Motor neuron (in vitro differentiated cells): Measurements from ENCODE around the gene ZNF513. TPM values are rescaled to one million over a fixed set of nuclear protein-coding genes. Genes with fewer than 3 reads are reported as not detected.
A peak's percentile ranks its signal among the peaks of the same experiment; 100 is the strongest.
"Not testable (repeated sequence)": the region's sequence is repeated elsewhere in the genome, so short reads cannot be mapped to it uniquely, and the experiment has no call there.

Experiments
- ATAC-seq, 8 experiments: fragments of 200-7000 bp; cut with Tn5 transposase; replicated peaks in 6 of 8; 2 replicates each; pipeline ENCODE4 v1.8.0; 2021; ENCODE audit warnings: mild to moderate bottlenecking in 8 of 8, moderate library complexity in 8 of 8
- H3K27ac ChIP-seq, 2 donors: fragments of 250-450 bp; sonication (Bioruptor Pico); 2 replicates each; pipeline ENCODE4 v1.9.0; 2021; ENCODE audit warnings: antibody characterized with exemption in 2 of 2, mild to moderate bottlenecking in 2 of 2, moderate library complexity in 1 of 2
- H3K4me1 ChIP-seq, 2 donors: fragments of 250-450 bp; sonication (Bioruptor Pico); replicated peaks in 1 of 2; 2 replicates each; pipeline ENCODE4 v1.6.1; 2021; ENCODE audit warnings: antibody characterized with exemption in 2 of 2, mild to moderate bottlenecking in 2 of 2, moderate library complexity in 1 of 2
- H3K4me3 ChIP-seq, 5 donors: fragments of 250-450 bp; sonication (Bioruptor Pico); 2 replicates each; pipeline ENCODE4 v1.9.0; 2021; ENCODE audit warnings: antibody characterized with exemption in 5 of 5, mild to moderate bottlenecking in 5 of 5, moderate library complexity in 4 of 5
- WGBS, 10 experiments: fragments of 450-650 bp; shearing (Covaris generic); methylation state at CpG; one replicate each; pipeline ENCODE4 v1.0.0; 2022; 5-methylcytosine and 5-hydroxymethylcytosine counted together
- in situ Hi-C, 9 experiments: fragments of 400-800 bp; cut with MboI; loops; one replicate each; pipeline ENCODE4 v1.15.0; 2021; ENCODE audit warnings: low sequenced_read_pairs in 9 of 9, low pct_unique_long_range_greater_than_20kb in 2 of 9; ENCODE audit not compliant: unreplicated experiment in 9 of 9
- total RNA-seq, 8 experiments: library from RNA; unstranded; fragments of 300-600 nt; gene quantifications; 2 replicates each; pipeline versions ENCODE4 v1.2.3 to v1.2.4, GENCODE V29; 2022

ZNF513 gene, protein sequence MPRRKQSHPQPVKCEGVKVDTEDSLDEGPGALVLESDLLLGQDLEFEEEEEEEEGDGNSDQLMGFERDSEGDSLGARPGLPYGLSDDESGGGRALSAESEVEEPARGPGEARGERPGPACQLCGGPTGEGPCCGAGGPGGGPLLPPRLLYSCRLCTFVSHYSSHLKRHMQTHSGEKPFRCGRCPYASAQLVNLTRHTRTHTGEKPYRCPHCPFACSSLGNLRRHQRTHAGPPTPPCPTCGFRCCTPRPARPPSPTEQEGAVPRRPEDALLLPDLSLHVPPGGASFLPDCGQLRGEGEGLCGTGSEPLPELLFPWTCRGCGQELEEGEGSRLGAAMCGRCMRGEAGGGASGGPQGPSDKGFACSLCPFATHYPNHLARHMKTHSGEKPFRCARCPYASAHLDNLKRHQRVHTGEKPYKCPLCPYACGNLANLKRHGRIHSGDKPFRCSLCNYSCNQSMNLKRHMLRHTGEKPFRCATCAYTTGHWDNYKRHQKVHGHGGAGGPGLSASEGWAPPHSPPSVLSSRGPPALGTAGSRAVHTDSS
- total RNA-seq: 10 to 100 TPM; 12.7 to 22.5 (median 18.6) TPM

- Histone ChIP-seq H3K4me3 (peak within 1 kb of the TSS; percentile 57 to 86 (median 65)), H3K4me1 (peaks cover 16 to 20% of the 10 kb centered on the region in 2 donors), H3K27ac (peak within 1 kb of the TSS; percentile 87 to 93)
- in situ Hi-C loops: no loop called here
- 0 to 80% (median 40%) methylated on average over 1 to 13 of the region's 67 CpGs; no CpG with 5 or more reads in 4 of the 10 experiments for WGBS, 10 experiments
- ATAC-seq: peak; percentile 85 to 95 (median 94)
Measured at GRCh38 chr2:27380626-27381545, at the start of gene ZNF513. ZNF513 (minus strand) TSS chr2:27380734; CDS start chr2:27380526, 208 bp downstream.

DNA sequence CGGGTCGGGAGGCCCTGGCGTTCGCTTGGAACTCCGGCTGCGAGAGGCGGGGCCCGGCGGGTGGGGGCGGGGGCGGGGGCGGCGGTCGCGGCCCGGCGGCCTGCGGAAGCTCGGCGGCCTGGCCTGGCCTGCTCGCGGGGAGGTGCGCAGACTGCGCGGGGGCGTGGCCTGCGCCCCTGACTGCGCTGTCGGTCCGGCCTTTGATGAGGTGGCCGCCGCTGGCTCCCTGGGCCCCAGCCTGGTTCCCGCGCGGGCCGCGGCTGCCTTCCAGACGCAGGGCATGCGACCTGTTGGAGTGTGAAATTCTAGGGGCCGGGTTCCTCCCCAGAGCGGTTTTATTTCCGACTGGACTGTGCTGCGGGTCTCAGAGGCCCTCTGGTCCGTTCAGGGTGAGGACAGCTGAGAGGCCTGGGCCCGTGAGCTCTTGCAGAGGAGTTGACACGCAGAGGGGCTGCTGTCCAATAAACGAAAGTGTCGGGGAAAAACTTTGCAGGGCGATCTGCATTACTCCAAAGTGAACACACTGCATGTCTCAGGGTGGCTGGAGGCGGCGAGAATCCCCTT, 48.5 kb upstream of the ZNF513 start:
- 0% methylated on average over 1 to 4 of the region's 51 CpGs; no CpG with 5 or more reads in 4 of the 10 experiments for WGBS, 10 experiments
- in situ Hi-C loops: no loop called here
- peak overlapping the region; percentile 95 to 96 for H3K27ac ChIP-seq
- peaks cover 7 to 18% of the 10 kb centered on the region in 2 donors for H3K4me1 ChIP-seq
- H3K4me3 ChIP-seq: peak overlapping the region; percentile 76 to 89 (median 87)
- ATAC-seq: peak; percentile 65 to 85 (median 79)

GRCh38 chr2:27428213-27428977, 47.9 kb upstream of the ZNF513 start, which contains the start of gene NRBP1:
NRBP1 (plus strand) TSS chr2:27428631; CDS start chr2:27433274, 4,643 bp downstream.
- WGBS, 10 experiments: 0 to 2% (median 0%) methylated on average over 1 to 23 of the region's 75 CpGs; no CpG with 5 or more reads in 1 of the 10 experiments
- ATAC-seq: peak; percentile 80 to 90 (median 88)
- Histone ChIP-seq H3K4me3 (peak within 1 kb of the TSS; percentile 76 to 89 (median 87)), H3K27ac (peak within 1 kb of the TSS; percentile 95 to 96), H3K4me1 (peaks cover 7 to 18% of the 10 kb centered on the region in 2 donors)
- in situ Hi-C loops: no loop called here

DNA sequence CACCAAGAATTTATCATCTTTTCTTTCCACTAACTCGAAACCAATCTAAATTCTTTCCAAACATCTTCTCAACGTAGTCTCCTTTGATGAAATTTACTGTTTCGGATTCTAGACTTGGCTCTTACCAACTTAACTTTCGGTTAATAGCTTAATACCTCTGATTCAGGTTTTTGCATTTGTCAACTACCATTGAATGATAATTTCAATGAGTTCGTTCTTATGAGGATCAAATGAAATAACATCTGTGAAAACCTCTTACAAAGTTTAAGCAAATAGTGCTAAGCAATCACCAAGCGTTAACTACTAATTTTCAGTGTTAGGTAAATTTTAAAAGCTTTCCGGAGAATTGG, 47.3 kb upstream of the ZNF513 start:
- Histone ChIP-seq H3K4me1 (peaks cover 7 to 18% of the 10 kb centered on the region in 2 donors), H3K27ac (peak overlapping the region; percentile 95 to 96), H3K4me3 (peak overlapping the region; percentile 76 to 89 (median 87))
- WGBS, 10 experiments: 0 to 39% (median 23%) methylated on average over 3 to 7 of the region's 7 CpGs; no CpG with 5 or more reads in 1 of the 10 experiments
- in situ Hi-C loops: no loop called here
- ATAC-seq: no peak

- H3K27ac ChIP-seq, H3K4me1 ChIP-seq, ATAC-seq, in situ Hi-C loops, H3K4me3 ChIP-seq: not testable (repeated sequence)
- 80 to 91% (median 85%) methylated on average over 2 to 7 of the region's 10 CpGs; no CpG with 5 or more reads in 3 of the 10 experiments for WGBS, 10 experiments
Measured at GRCh38 chr2:27425039-27425438, 44.5 kb upstream of the ZNF513 start.

GRCh38 chr2:27422958-27423357, 42.4 kb upstream of the ZNF513 start:
- Histone ChIP-seq H3K4me1 (peaks cover 0 to 4% of the 10 kb centered on the region in 2 donors), H3K4me3 (no peak overlapping the region), H3K27ac (no peak overlapping the region)
- WGBS, 10 experiments: 78 to 100% (median 93%) methylated on average over 1 to 3 of the region's 3 CpGs; no CpG with 5 or more reads in 1 of the 10 experiments
- in situ Hi-C loops: no loop called here
- no peak for ATAC-seq

DNA sequence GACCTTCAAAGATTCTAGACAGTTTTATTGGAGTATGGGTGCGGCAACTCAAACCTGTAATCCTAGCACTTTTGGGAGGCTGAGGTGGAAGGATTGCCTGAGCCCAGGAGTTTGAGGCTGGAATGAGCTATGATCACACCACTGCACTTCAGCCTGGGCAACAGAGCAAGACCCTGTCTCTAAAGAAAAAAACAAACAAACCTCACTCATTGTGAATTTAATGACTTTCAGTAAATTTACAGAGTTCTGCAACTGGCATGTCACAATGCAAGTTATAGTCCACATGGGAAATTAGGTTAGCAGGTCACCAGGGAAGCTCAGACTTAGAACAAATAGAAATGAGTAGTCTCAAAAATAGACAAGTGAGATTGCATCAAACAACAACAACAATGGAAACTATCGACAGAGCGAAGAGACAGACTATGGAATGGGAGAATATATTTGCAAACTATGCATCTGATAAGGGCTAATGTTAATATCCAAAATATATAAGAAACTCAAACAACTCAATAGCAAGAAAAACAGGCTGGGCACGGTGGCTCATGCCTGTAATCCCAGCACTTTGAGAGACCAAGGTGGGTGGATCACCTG, 41.2 kb upstream of the ZNF513 start:
- 67 to 100% (median 92%) methylated on average over 1 to 3 of the region's 4 CpGs; no CpG with 5 or more reads in 3 of the 10 experiments for WGBS, 10 experiments

DNA sequence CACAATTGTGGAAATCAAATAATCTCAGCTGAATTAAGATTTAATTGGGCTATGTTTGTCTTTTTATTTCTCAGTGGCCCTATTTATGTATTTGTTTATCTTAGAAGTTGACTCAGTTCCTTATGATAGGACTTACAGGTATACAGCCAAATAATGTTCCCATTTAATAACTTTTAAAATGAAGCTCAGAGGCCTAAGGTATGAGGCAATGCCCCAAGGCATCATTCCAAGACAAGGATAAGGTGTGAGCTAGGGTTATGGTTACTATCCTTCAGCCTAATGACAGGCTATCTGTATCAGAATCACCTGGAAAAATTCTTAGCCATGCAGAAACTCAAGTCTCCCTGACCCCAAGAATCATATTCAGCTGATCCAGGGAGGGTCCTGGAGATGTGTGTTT, 40.5 kb upstream of the ZNF513 start:
- H3K4me1 ChIP-seq: no peaks in the 10 kb centered on the region
- in situ Hi-C loops: no loop called here
- no peak overlapping the region for H3K4me3 ChIP-seq
- H3K27ac ChIP-seq: no peak overlapping the region
- no peak for ATAC-seq

More for the DNA sequence above, 41.2 kb upstream of the ZNF513 start:
- no peaks in the 10 kb centered on the region for H3K4me1 ChIP-seq
- no peak overlapping the region for H3K4me3 ChIP-seq
- H3K27ac ChIP-seq: no peak overlapping the region
- ATAC-seq: no peak
- in situ Hi-C loops: no loop called here

DNA sequence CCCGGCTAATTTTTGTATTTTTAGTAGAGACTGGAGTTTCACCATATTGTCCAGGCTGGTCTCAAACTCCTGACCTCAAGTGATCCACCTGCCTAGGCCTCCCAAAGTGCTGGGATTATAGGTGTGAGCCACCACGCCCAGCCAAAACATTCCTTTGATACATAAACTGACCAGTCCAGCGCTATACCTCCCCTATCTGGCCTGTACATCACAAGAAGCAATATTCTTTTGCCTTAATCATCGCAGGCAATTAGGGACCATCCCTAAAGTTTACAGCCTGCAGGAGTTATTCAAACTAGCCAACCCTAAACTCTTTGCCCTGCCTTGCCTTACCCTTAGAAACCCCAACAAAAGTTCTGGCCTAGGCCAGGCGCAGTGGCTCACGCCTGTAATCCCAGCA, 35.6 kb upstream of the ZNF513 start:
- H3K27ac ChIP-seq: no peak overlapping the region
- H3K4me3 ChIP-seq: no peak overlapping the region
- no peaks in the 10 kb centered on the region for H3K4me1 ChIP-seq
- 75 to 100% (median 89%) methylated on average over 1 to 3 of the region's 6 CpGs; no CpG with 5 or more reads in 4 of the 10 experiments for WGBS, 10 experiments
- in situ Hi-C loops: no loop called here
- no peak for ATAC-seq

DNA sequence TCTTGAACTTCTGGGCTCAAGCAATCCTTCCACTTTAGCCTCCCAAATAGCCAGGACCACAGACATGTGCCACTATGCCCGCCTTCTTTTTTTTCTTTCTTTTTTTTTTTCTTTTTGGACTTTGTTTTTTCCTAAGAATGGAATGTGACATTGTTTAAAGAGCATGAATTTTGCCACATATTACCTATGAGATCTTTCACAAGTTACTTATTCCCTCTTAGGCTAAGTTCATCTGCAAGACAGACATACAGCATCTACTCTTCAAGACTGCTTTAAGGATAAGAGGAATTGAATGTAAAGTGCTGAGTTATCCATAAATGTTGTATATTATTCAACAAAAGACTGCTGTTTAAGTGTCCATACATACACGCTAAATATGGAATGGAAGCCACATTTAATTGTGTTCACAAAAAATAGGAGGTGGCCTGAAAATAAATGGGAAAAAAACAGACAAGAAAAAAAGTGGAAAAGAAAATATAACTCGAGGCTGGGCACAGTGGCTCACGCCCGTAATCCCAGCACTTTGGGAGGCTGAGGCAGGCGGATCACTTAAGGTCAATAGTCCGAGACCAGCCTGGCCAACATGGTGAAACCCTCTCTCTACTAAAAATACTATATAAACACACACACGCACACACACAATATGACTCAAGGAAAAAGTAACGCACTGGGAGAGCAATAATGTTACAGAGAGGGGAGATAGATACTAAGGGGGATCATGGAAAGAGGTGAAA, 32.1 kb upstream of the ZNF513 start:
- no peak for ATAC-seq
- Histone ChIP-seq H3K4me1 (peaks cover 7 to 10% of the 10 kb centered on the region in 2 donors), H3K4me3 (no peak overlapping the region), H3K27ac (no peak overlapping the region)
- 58 to 100% (median 79%) methylated on average over 2 to 9 of the region's 9 CpGs for WGBS, 10 experiments
- in situ Hi-C loops: no loop called here
